Measurements from ENCODE around the gene SEPHS1. TPM values are rescaled to one million over a fixed set of nuclear protein-coding genes. Genes with fewer than 3 reads are reported as not detected.

Gene SEPHS1
- total RNA-seq, 6 experiments from 2014 or later: 25.4 to 32.1 (median 29.3) TPM

- DNase-seq (no peak), ATAC-seq (no peak)
- Histone ChIP-seq H3K27ac (no peak overlapping the region), H3K4me3 (no peak overlapping the region), H3K9me3 (no peaks in the 10 kb centered on the region), H3K27me3 (no peaks in the 10 kb centered on the region), H3K4me1 (no peaks in the 10 kb centered on the region), H3K36me3 (no peaks in the 10 kb centered on the region)
- intact Hi-C loops (cut with DNase I): no loop called here
- WGBS (ENCODE audit: insufficient coverage, low coverage, low lambda C conversion rate, missing lambda C conversion rate): 79% methylated on average over 5 of the region's 6 CpGs
- TF ChIP-seq POLR2A (IDR thresholded peaks at IDR 0.05): no peak
- TF ChIP-seq CTCF (IDR thresholded peaks at IDR 0.05): no peak
Observed at GRCh38 chr10:13306103-13306502, 42.0 kb downstream of the SEPHS1 start.

GRCh38 chr10:13302821-13303555 lies 45.1 kb downstream of the SEPHS1 start:
- H3K4me3 ChIP-seq: peak overlapping the region; percentile 48 to 86 (median 75)
- peak overlapping the region; percentile 99 to 100 (median 100) for H3K27ac ChIP-seq
- H3K36me3 ChIP-seq: no peaks in the 10 kb centered on the region
- WGBS (ENCODE audit: insufficient coverage, low coverage, low lambda C conversion rate, missing lambda C conversion rate): 79% methylated on average over 19 of the region's 23 CpGs
- TF ChIP-seq CTCF (IDR thresholded peaks at IDR 0.05): no peak
- intact Hi-C loops (cut with DNase I): no loop called here
- H3K9me3 ChIP-seq: no peaks in the 10 kb centered on the region
- H3K27me3 ChIP-seq: no peaks in the 10 kb centered on the region
- peaks cover 0 to 9% (median 0%) of the 10 kb centered on the region in 4 donors for H3K4me1 ChIP-seq
- no peak for DNase-seq
- no peak for ATAC-seq

- DNase-seq (peak; percentile 96 to 98 (median 98)), ATAC-seq (peak; percentile 78 to 89 (median 84))
- TF ChIP-seq POLR2A (IDR thresholded peaks at IDR 0.05): peak; percentile 96
- no peak for TF ChIP-seq CTCF (IDR thresholded peaks at IDR 0.05)
- Histone ChIP-seq H3K27me3 (no peaks in the 10 kb centered on the region), H3K4me3 (peak within 1 kb of the TSS; percentile 64 to 86 (median 75)), H3K9me3 (no peaks in the 10 kb centered on the region), H3K27ac (peak within 1 kb of the TSS; percentile 99 to 100 (median 100)), H3K4me1 (peaks cover 0 to 9% (median 0%) of the 10 kb centered on the region in 4 donors), H3K36me3 (peaks cover 0 to 9% (median 2%) of the 10 kb centered on the region in 4 donors)
- WGBS (ENCODE audit: insufficient coverage, low coverage, low lambda C conversion rate, missing lambda C conversion rate): 0% methylated on average over 16 of the region's 88 CpGs
- intact Hi-C loops (cut with DNase I): no loop called here
Observed at GRCh38 chr10:13299437-13300287, 48.4 kb downstream of the SEPHS1 start, which contains the start of gene PHYH. Gene PHYH (minus strand): TSS chr10:13300064. CDS start chr10:13300042, 22 bp downstream.

- TF ChIP-seq POLR2A (IDR thresholded peaks at IDR 0.05): no peak
- no peak for TF ChIP-seq CTCF (IDR thresholded peaks at IDR 0.05)
- intact Hi-C loops (cut with DNase I): no loop called here
- no peaks in the 10 kb centered on the region for H3K27me3 ChIP-seq
- H3K27ac ChIP-seq: peak overlapping the region; percentile 99 to 100 (median 100)
- H3K9me3 ChIP-seq: no peaks in the 10 kb centered on the region
- ATAC-seq (no peak), DNase-seq (no peak)
- peaks cover 0 to 15% (median 6%) of the 10 kb centered on the region in 4 donors for H3K36me3 ChIP-seq
- H3K4me1 ChIP-seq: peaks cover 0 to 9% (median 0%) of the 10 kb centered on the region in 4 donors
- 14% methylated on average over 20 of the region's 20 CpGs for WGBS (ENCODE audit: insufficient coverage, low coverage, low lambda C conversion rate, missing lambda C conversion rate)
- H3K4me3 ChIP-seq: peak overlapping the region; percentile 64 to 86 (median 75)
Observed at GRCh38 chr10:13298748-13299436, 49.2 kb downstream of the SEPHS1 start.

All from right lobe of liver (tissue), 6 donors.